OCI-LY3 (cell line): ENCODE results near the gene IL16.

Experiments
- H2AFZ ChIP-seq: fragments of 200-600, 300-600 bp; shearing (Covaris generic); 2 replicates; pipeline ENCODE4 v1.6.0; 2014; ENCODE audit warnings: antibody characterized with exemption, low read depth, low read length
- H3K27ac ChIP-seq: fragments of 200-600, 300-600 bp; sonication (generic); 2 replicates; pipeline ENCODE4 v1.5.1; 2014; ENCODE audit warnings: mild to moderate bottlenecking, low read length, moderate library complexity, mixed read lengths
- H3K27me3 ChIP-seq: fragments of 200-600, 300-600 bp; sonication (generic); 2 replicates; pipeline ENCODE4 v1.6.1; 2014; ENCODE audit warnings: low read depth, low read length, mixed read lengths
- H3K36me3 ChIP-seq: fragments of 200-600, 300-600 bp; sonication (generic); replicated peaks from 2 replicates; pipeline ENCODE3; 2014; ENCODE audit warnings: low read depth, low read length, mixed read lengths
- H3K4me1 ChIP-seq: fragments of 300-600, 200-600 bp; sonication (generic); 2 replicates; pipeline ENCODE4 v1.6.1; 2014; ENCODE audit warnings: low read length, mixed read lengths
- H3K4me2 ChIP-seq: fragments of 200-600, 300-600 bp; sonication (generic); 2 replicates; pipeline ENCODE4 v1.6.1; 2014; ENCODE audit warnings: low read length, mixed read lengths
- H3K4me3 ChIP-seq: fragments of 300-600, 200-600 bp; sonication (generic); 2 replicates; pipeline ENCODE4 v1.5.1; 2014; ENCODE audit warnings: antibody characterized with exemption, mild to moderate bottlenecking, low read length, moderate library complexity
- H3K79me2 ChIP-seq: fragments of 300-600, 200-600 bp; shearing (Covaris generic); 2 replicates; pipeline ENCODE4 v1.6.1; 2014; ENCODE audit warnings: mild to moderate bottlenecking, low read length, mixed read lengths
- H3K9ac ChIP-seq: fragments of 300-600, 200-600 bp; shearing (Covaris generic); 2 replicates; pipeline ENCODE4 v1.6.0; 2014; ENCODE audit warnings: mild to moderate bottlenecking, low read length, moderate library complexity
- H3K9me3 ChIP-seq: fragments of 200-600, 300-600 bp; shearing (Covaris generic); 2 replicates; pipeline ENCODE4 v1.6.1; 2014; ENCODE audit warnings: low read length, mixed read lengths; ENCODE audit not compliant: insufficient read depth
- H4K20me1 ChIP-seq: fragments of 200-600, 300-600 bp; sonication (generic); 2 replicates; pipeline ENCODE4 v1.6.1; 2016; ENCODE audit warnings: low read length, mixed read lengths; ENCODE audit not compliant: insufficient read depth
- CTCF ChIP-seq: fragments of 200-600, 300-600 bp; sonication (generic); IDR thresholded peaks from 2 replicates; pipeline ENCODE4 v1.5.1; 2014; ENCODE audit warnings: antibody characterized with exemption, low read length, low read depth
- EZH2phosphoT487 ChIP-seq: fragments of 200-600 bp; shearing (Covaris generic); IDR thresholded peaks from 2 replicates; pipeline ENCODE4 v1.6.1; 2018; ENCODE audit warnings: antibody characterized with exemption, mixed run types, low read depth

IL16 gene

GRCh38 chr15:81271761-81272644, 75.3 kb downstream of the IL16 start:
- Histone ChIP-seq H3K9ac (no peak overlapping the region), H3K36me3 (peaks cover 10% of the 10 kb centered on the region), H3K79me2 (no peaks in the 10 kb centered on the region), H3K27me3 (no peaks in the 10 kb centered on the region), H3K9me3 (peaks cover 11% of the 10 kb centered on the region), H3K27ac (no peak overlapping the region), H3K4me2 (no peak overlapping the region), H3K4me1 (peaks cover 18% of the 10 kb centered on the region), H3K4me3 (no peak overlapping the region), H2AFZ (no peak overlapping the region), H4K20me1 (no peaks in the 10 kb centered on the region)
- TF ChIP-seq EZH2phosphoT487 = no peak
- TF ChIP-seq CTCF = no peak

- Histone ChIP-seq H3K27me3 (no peaks in the 10 kb centered on the region), H3K79me2 (no peaks in the 10 kb centered on the region), H3K4me2 (no peak overlapping the region), H3K27ac (no peak overlapping the region), H3K4me3 (no peak overlapping the region), H4K20me1 (no peaks in the 10 kb centered on the region), H3K4me1 (peaks cover 18% of the 10 kb centered on the region), H2AFZ (no peak overlapping the region), H3K36me3 (peaks cover 13% of the 10 kb centered on the region), H3K9ac (no peak overlapping the region), H3K9me3 (peaks cover 16% of the 10 kb centered on the region)
- no peak for TF ChIP-seq EZH2phosphoT487
- no peak for TF ChIP-seq CTCF
Measured at GRCh38 chr15:81273200-81273599, 76.5 kb downstream of the IL16 start.

GRCh38 chr15:81273855-81274254, 77.2 kb downstream of the IL16 start:
- Histone ChIP-seq H3K4me2 (no peak overlapping the region), H3K9ac (no peak overlapping the region), H3K9me3 (peaks cover 16% of the 10 kb centered on the region), H3K27me3 (no peaks in the 10 kb centered on the region), H4K20me1 (no peaks in the 10 kb centered on the region), H2AFZ (no peak overlapping the region), H3K79me2 (no peaks in the 10 kb centered on the region), H3K36me3 (peaks cover 13% of the 10 kb centered on the region), H3K4me3 (no peak overlapping the region), H3K4me1 (peaks cover 18% of the 10 kb centered on the region), H3K27ac (no peak overlapping the region)
- TF ChIP-seq CTCF = no peak
- no peak for TF ChIP-seq EZH2phosphoT487

GRCh38 chr15:81274255-81274654, 77.6 kb downstream of the IL16 start:
- Histone ChIP-seq H2AFZ (no peak overlapping the region), H3K9ac (no peak overlapping the region), H3K27me3 (no peaks in the 10 kb centered on the region), H4K20me1 (no peaks in the 10 kb centered on the region), H3K36me3 (peaks cover 13% of the 10 kb centered on the region), H3K4me3 (no peak overlapping the region), H3K79me2 (no peaks in the 10 kb centered on the region), H3K9me3 (peaks cover 16% of the 10 kb centered on the region), H3K4me1 (peaks cover 16% of the 10 kb centered on the region), H3K27ac (no peak overlapping the region), H3K4me2 (no peak overlapping the region)
- TF ChIP-seq EZH2phosphoT487 (no peak), CTCF (no peak)
